Activated CD4-positive, alpha-beta T cell treated with anti-CD3 and anti-CD28 coated beads for 4 hours (primary cell): Measurements from ENCODE around the gene RHOD.

Source experiments
- DNase-seq, 2 donors: peaks; one replicate each; pipeline ENCODE4 v3.0.0-alpha.2; 2020

RHOD gene

DNA sequence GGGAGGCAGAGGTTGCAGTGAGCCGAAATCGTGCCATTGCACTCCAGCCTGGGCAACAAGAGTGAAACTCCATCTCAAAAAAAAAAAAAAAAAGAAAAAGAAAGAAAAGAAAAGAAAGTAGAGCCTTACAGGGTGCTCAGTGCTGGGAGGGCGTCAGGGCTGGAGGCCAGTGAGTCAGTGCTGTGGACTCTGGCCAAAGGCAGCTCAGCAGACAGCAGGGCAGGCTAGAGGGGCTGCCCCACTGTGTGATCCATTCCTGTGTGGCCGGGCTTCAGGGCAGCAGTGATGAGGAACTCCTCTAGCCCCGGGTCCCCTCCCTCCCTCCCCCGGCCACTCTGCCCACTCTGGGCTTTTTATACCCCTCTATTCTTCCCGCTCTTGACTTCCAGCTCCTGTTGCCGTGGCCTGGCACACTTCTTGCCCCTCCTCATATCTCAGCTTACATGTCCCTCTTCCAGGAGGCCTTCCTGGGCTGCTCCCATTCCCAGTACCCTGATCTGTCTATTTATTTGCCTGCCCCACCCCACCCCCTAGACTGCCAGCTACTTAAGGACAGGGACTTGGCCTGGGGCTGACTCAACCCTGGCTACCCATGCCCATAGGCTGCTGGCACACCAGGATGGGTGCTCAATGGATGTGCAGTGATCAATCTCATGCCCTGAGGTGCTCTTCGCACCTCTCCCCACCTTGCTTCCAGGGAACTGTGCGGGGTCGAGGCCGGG, 23.7 kb upstream of the RHOD start:
- no peak for DNase-seq

- DNase-seq = no peak
These were observed 22.9 kb upstream of the RHOD start for GRCh38 chr11:67033661-67034166.

DNA sequence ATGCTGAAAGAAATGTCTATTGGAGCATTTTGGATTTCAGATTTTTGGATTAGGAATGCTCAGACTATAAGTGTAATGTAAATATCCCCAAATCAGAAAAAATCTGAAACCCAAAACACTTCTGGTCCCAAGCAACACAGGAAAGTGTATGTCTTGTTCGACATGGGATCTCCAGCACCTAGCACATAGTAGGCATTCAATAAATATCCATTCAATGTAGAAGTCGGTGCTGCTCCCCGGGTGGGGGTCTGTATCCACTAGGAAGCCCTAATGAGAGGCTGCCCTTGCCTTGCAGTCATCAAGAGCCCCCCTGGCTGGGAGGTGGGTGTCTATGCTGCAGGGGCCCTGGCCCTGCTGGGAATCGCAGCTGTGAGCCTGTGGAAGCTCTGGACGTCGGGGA, 22.3 kb upstream of the RHOD start:
- DNase-seq = no peak

- DNase-seq = no peak
These were observed 16.5 kb upstream of the RHOD start for GRCh38 chr11:67040147-67040546.

GRCh38 chr11:67041602-67042001, 15.0 kb upstream of the RHOD start:
- no peak for DNase-seq

DNA sequence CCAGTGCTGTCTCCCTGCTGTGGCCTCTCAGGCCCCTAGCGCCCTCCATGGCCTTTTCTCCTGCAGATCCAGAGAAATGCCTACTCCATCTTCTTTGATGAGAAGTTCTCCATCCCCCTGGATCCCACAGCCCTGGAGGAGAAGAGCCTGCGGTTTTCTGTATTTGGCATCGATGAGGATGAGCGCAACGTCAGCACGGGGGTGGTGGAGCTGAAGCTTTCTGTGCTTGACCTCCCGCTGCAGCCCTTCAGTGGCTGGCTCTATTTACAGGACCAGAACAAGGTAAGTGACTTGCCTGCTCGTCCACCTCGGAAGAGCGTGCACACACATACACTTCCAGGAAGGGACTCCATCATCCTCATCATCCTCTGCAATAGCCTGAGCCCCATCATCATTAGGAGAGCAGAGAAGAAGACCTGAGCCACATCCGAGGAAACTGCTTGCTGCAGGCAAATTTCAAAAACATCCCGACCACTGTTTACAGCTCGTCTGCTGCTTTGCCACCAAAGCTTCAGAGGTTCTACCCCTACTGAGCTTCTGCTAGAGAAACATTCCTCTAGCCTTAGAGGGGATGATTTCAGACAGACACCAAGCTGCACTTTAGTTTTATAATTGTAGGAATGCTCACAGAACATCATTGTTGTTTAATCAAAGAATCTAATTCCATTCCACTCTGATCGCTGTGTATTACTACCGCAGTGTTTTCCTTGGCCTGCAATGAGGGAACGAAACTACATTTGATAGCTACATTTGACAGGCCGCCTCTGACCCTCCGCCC, 12.9 kb upstream of the RHOD start:
- DNase-seq = no peak

GRCh38 chr11:67044496-67044895, 12.2 kb upstream of the RHOD start:
- no peak for DNase-seq

DNA sequence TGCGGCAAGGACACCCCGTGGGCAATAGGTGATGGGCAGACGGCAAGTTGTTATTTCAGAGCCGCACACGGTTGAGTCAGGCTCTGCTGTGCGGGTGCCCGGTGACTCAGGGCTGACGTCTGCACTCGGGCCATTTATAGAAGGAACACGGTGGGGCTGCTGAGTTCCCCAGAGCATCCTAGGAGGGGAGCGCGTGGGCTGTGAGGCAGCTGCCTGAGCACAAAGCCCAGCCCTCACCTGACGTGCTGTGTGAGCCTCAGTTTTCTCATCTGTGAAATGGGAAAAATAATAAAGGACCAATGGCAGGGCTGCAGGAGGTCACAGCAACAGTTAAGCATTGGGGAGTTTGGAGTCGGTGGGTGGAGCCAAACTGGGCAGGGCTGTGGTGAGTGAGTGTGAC, 11.3 kb upstream of the RHOD start:
- no peak for DNase-seq

GRCh38 chr11:67048515-67049130, 8.0 kb upstream of the RHOD start:
- DNase-seq = no peak

GRCh38 chr11:67050139-67050538, 6.5 kb upstream of the RHOD start:
- DNase-seq = no peak

DNA sequence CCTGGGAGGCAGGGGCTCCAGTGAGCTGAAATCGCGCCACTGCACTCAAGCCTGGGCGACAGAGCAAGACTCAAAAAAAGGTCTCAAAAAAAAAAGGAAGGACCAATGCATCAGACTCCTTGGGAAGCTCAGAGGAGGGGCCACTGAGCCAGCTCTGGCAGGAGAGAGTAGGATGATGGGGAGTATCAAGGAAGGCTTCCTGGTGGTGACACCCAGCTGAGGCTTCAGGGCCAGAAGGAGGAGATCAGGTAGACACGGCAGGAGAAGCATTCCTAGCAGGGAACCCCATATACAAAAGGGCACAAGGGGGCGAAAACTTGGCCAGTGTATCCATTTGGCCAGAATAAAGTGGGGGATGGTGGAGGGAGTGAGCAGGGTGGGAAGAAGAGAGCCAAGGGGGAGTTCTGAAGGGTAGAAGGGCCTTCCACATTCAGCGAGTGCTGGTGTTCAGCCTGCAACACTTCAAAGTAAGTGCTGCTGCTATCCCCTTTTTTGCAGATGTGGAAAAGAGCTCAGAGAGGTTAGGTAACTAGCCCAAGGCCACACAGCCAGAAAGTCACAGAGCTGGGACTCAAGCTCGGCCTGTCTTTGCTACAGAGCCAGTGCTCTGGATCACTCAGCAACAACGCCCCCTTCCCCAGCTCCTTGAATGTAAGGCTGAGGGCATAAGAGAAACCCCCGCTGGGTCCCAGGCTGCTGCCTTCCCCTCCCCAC, 5.3 kb upstream of the RHOD start:
- no peak for DNase-seq

- DNase-seq = no peak
These were observed 4.6 kb upstream of the RHOD start for GRCh38 chr11:67051945-67052488.

DNA sequence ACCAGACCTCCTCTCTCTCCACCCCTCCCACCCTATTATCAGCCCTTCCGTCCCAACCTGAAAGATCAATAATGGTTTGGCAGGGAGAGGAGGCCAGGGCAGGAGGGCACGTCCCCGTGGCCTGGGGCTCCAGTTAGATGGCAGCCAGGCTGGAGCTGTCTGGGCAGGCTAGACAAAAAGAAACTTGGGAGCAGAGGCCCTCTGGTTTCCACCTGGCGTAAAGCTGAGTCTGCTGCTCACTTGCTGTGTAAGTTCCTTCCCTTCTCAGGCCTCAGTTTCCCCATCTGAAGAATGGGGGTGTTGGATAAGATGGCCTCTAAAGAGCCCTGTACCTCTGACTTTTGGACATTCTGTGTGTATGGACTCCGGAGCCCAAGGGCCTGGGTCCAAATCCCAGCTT, 3.8 kb upstream of the RHOD start:
- DNase-seq = no peak

DNA sequence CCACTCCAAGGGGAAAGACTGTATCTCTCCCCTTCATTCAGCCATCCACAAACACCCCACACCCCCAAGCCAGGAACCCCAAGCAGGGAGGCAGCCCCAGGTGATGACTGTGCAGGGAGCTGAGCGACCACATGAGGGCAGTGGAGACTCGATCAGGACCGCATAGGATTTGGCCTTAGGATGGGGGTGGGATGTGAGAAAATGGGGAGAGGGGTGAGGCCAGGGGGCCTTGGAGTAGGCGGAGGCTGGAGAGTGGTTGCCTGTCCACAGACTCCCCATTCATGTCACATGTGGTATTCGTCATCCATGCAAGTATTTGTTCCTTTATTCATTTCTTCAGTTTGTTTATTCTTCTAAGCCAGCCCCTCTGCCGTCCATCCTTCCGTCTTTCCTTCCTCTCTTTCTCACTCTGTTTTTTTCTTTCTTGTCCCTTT, 2.7 kb upstream of the RHOD start:
- peak; percentile 22 to 29 for DNase-seq

DNA sequence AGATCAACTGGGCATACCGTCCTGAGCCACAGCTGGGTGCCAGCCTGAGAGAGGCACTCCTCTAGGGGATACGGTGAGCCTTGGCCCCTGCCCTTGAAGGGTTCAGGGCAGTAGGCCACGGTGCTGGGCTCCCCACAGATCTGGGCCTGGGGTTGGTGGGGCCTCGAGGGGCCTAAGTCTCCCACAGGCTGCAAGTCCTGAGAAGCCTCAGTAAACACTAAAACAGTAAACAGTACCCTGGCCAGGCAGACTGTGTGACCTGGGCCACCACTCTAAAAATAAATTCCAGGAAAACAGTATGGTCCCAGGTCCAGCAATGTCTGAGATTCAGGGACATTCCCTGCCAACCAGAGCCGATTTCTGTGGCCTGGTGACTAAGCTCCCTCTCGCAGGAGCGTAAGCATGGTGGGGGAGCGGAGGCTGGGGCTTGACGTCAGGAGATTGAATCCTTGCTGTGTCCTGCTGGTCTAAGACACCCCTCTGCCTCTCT, 2.3 kb upstream of the RHOD start:
- no peak for DNase-seq

DNA sequence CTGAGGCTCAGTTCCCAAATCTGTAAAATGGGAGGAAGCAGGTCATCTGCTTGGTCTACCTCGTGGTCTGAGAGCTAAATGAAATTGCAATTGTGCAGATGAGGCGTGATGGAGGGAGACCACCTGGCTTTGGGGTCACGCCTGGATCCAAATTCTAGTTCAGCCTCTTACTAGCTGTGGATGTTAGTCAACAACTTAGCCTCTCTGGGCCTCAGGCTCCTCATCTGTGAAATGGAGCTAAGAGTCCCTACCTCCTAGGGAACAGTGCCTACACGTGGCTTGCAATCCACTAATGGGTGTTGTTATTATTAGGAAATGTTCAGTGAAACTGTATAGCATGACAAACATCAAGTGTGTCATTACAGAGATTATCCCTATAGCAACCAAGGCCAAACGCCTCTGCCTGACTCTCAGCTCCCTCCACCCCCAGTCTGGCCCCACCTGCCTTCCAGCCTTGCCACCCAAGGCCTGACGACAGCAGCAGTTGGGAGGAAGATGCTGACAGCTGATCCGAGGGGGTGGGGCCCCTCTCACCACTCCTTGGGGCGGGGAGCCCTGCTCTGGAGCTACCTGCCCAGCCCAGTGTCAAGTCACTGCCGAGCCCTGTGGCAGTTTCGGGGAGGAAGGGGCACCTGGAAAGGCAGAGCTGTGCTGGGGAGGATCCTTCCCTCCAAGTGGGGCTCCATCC, 1.7 kb upstream of the RHOD start:
- DNase-seq = peak in 1 of 2 donors; percentile 11

DNA sequence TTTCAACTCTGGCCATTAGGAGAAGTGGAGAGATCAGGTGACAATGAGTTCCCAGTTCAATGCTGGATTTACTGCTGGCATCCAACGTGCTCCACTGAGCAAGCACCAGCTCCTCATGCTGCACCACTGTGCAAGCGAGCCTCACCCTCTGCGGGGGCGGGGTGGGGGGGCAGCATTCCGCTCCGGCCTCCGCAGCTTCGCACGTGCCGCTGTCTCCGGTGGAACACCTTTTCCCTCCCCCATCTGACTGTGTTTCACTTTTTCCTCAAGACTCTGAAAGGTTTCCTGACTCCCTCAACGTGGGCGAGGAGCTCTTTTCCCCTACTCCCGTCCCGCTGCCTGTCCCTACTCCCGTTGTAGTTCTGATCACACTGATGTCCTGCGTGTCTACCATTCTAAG, 835 bp upstream of the RHOD start:
- peak; percentile 21 to 26 for DNase-seq

DNA sequence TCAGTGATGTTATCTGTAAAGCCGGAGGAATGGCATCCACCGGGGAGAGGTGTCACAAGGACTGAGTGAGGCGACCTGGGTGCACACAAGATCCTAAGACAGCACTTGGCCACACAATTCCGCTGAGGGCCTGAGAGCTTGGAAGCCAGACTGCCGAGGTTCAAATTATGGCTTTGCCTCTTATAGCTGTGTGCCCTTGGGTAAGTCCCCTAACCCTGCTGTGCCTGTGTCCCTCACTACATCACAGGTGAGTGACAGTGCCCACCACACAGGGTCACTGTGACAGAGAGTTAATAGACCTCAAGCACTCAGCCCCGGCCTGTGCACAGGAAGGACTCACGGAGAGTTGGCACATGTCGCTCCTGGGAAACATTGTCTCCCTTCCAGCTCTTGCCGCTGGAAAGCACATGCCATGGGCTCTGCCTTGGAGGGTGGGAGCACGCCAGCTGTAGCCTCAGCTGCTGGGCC, 592 bp downstream of the RHOD start:
- no peak for DNase-seq

DNA sequence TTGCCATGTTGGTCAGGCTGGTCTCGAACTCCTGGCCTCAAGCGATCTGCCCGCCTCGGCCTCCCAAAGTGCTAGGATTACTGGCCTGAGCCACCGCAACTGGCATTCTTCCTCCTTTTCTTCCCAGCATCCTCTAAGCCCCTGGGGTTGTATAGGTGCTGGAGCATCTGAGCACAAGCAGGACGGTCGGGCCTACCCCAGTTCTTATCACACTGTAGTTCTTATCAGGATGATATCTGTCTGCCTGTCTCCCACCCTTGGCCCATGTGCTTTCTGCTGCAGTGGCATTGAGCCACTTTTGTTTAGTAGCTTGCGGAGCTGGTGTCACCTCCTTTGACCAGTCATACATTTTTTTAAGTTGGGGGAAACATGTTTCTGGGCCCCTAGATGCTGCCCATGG, 1.9 kb downstream of the RHOD start:
- DNase-seq = no peak

- no peak for DNase-seq
These were observed 3.0 kb downstream of the RHOD start for GRCh38 chr11:67059671-67060070.

- no peak for DNase-seq
These were observed 3.5 kb downstream of the RHOD start for GRCh38 chr11:67060111-67060522.
